HG03575 (cell line): Measurements from ENCODE around the gene TBX4.

Source experiments
- ATAC-seq: cut with Tn5 transposase; IDR thresholded peaks from one replicate; pipeline ENCODE4 v1.9.1; 2021; ENCODE audit not compliant: unreplicated experiment, insufficient number of reproducible peaks, low FRiP score; ENCODE audit errors: extremely low read depth

TBX4 gene

GRCh38 chr17:61452301-61453290, at the start of gene TBX4:
TBX4 (plus strand) TSS chr17:61452422; CDS start chr17:61456491, 4,069 bp downstream.
- no peak for ATAC-seq

GRCh38 chr17:61402978-61403800, 49.0 kb upstream of the TBX4 start:
- no peak for ATAC-seq

GRCh38 chr17:61403801-61404662, 48.2 kb upstream of the TBX4 start:
- ATAC-seq: no peak

- no peak for ATAC-seq
These were observed 47.6 kb upstream of the TBX4 start for GRCh38 chr17:61404663-61404912.

- no peak for ATAC-seq
These were observed 47.1 kb upstream of the TBX4 start for GRCh38 chr17:61404913-61405685.

- no peak for ATAC-seq
These were observed 46.3 kb upstream of the TBX4 start for GRCh38 chr17:61405686-61406536.

- no peak for ATAC-seq
These were observed 45.7 kb upstream of the TBX4 start for GRCh38 chr17:61406537-61406845.

GRCh38 chr17:61406971-61407911, 45.0 kb upstream of the TBX4 start:
- ATAC-seq: no peak

- no peak for ATAC-seq
These were observed 43.8 kb upstream of the TBX4 start for GRCh38 chr17:61408151-61409041.

- no peak for ATAC-seq
These were observed 42.7 kb upstream of the TBX4 start for GRCh38 chr17:61409301-61410112.

GRCh38 chr17:61410141-61411010, 41.8 kb upstream of the TBX4 start:
- ATAC-seq: no peak

- no peak for ATAC-seq
These were observed 41.3 kb upstream of the TBX4 start for GRCh38 chr17:61411011-61411260.

- no peak for ATAC-seq
These were observed 40.7 kb upstream of the TBX4 start for GRCh38 chr17:61411261-61412142.
